HG03558 (cell line): Measurements from ENCODE around the gene WASF3.

Experiments
- ATAC-seq: cut with Tn5 transposase; IDR thresholded peaks from one replicate; pipeline ENCODE4 v1.9.1; 2021; ENCODE audit warnings: moderate number of reproducible peaks; ENCODE audit not compliant: unreplicated experiment; ENCODE audit errors: extremely low read depth

Gene WASF3

GRCh38 chr13:26585136-26585535 lies 27.7 kb downstream of the WASF3 start:
- ATAC-seq, result no peak

- ATAC-seq, result no peak
Observed at GRCh38 chr13:26587251-26587650, 29.8 kb downstream of the WASF3 start.

- no peak for ATAC-seq
Observed at GRCh38 chr13:26589226-26589625, 31.7 kb downstream of the WASF3 start.

- no peak for ATAC-seq
Observed at GRCh38 chr13:26589754-26590153, 32.3 kb downstream of the WASF3 start.

- ATAC-seq, result no peak
Observed at GRCh38 chr13:26590379-26590778, 32.9 kb downstream of the WASF3 start.

GRCh38 chr13:26590951-26591350 lies 33.5 kb downstream of the WASF3 start:
- no peak for ATAC-seq

GRCh38 chr13:26591672-26592071 lies 34.2 kb downstream of the WASF3 start:
- ATAC-seq, result no peak

GRCh38 chr13:26593661-26594060 lies 36.2 kb downstream of the WASF3 start:
- ATAC-seq, result no peak

GRCh38 chr13:26594363-26594762 lies 36.9 kb downstream of the WASF3 start:
- ATAC-seq, result no peak

GRCh38 chr13:26596458-26596857 lies 39.0 kb downstream of the WASF3 start:
- ATAC-seq, result no peak

- no peak for ATAC-seq
Observed at GRCh38 chr13:26599403-26599802, 41.9 kb downstream of the WASF3 start.

- no peak for ATAC-seq
Observed at GRCh38 chr13:26599860-26600259, 42.4 kb downstream of the WASF3 start.

GRCh38 chr13:26600343-26600742 lies 42.9 kb downstream of the WASF3 start:
- no peak for ATAC-seq

- no peak for ATAC-seq
Observed at GRCh38 chr13:26601669-26602068, 44.2 kb downstream of the WASF3 start.

GRCh38 chr13:26602783-26603182 lies 45.3 kb downstream of the WASF3 start:
- ATAC-seq, result no peak

GRCh38 chr13:26604784-26605545 lies 47.5 kb downstream of the WASF3 start:
- ATAC-seq, result no peak

GRCh38 chr13:26605845-26606244 lies 48.4 kb downstream of the WASF3 start:
- no peak for ATAC-seq

GRCh38 chr13:26606631-26607030 lies 49.1 kb downstream of the WASF3 start:
- no peak for ATAC-seq

GRCh38 chr13:26614721-26615120 lies 57.2 kb downstream of the WASF3 start:
- no peak for ATAC-seq

GRCh38 chr13:26616126-26616525 lies 58.6 kb downstream of the WASF3 start:
- ATAC-seq, result no peak

- no peak for ATAC-seq
Observed at GRCh38 chr13:26618726-26619125, 61.2 kb downstream of the WASF3 start.

GRCh38 chr13:26619358-26619757 lies 61.9 kb downstream of the WASF3 start:
- no peak for ATAC-seq
